Ramos (cell line): ENCODE measurements around the gene LRRC23.

Source experiments
- in situ Hi-C: fragments of 300-500 bp; cut with MboI; formaldehyde crosslinking; loops from one replicate; pipeline ENCODE4 v1.14.3; 2022; ENCODE audit warnings: low sequenced_read_pairs; ENCODE audit not compliant: unreplicated experiment

The LRRC23 gene

DNA sequence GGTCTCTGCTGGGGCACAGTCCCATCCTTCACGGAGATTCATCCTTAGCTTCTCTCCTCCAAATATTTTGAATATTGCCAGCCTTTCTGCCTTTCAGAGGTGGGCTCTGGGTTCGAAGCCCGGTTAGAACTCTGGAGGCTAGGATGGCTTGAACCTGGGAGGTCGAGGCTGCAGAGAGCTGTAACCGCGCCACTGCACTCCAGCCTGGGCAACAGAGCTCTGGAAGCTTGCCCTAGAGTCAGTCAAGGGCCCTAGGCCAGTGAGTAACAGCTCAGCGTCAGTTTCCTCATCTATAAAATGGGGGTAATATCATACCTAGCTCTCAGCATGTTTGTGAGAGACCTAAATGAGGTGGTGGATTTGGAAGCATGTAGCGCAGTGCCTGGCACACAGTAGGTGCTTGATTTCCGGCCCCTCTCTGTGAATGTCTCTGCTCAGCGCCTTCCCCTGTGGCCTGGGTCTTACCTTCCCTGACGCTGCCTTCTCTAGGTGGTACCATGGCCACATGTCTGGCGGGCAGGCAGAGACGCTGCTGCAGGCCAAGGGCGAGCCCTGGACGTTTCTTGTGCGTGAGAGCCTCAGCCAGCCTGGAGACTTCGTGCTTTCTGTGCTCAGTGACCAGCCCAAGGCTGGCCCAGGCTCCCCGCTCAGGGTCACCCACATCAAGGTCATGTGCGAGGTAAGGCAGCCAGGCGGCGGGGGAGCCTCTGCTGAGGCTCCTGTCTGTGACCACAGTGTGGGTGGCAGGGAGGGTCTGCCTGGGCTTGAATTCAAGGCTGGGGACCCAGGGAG lies 49.9 kb downstream of the LRRC23 start:
- in situ Hi-C loops: no loop called here

DNA sequence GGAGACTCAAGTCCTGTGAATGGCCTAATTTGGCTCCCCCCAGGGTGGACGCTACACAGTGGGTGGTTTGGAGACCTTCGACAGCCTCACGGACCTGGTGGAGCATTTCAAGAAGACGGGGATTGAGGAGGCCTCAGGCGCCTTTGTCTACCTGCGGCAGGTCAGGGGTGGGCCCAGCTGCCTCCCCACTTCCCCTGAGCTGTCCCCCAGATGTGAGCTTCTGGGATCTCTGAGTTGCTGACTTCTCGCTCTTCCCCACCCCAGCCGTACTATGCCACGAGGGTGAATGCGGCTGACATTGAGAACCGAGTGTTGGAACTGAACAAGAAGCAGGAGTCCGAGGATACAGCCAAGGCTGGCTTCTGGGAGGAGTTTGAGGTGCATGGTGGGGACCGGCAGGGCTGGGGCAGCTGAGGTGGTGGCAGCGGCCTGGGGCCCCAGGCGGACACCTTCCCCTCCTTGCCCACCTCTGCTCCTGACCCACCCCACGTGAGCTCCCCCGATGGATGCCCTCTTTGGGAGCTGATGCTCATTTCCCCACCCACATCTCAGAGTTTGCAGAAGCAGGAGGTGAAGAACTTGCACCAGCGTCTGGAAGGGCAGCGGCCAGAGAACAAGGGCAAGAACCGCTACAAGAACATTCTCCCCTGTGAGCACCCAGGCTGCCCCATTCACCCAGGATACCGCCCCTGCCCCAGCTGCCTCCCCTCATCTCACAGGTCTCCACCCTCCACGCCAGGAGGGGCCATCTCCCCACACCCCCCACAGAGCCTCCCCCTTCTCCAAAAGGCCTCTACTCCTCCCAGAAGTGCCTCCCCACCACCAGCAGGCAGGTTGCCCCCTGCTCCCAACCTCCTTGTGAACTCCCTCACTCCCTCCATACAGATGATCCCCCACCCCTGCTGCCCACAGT lies 50.7 kb downstream of the LRRC23 start:
- in situ Hi-C loops: no loop called here

DNA sequence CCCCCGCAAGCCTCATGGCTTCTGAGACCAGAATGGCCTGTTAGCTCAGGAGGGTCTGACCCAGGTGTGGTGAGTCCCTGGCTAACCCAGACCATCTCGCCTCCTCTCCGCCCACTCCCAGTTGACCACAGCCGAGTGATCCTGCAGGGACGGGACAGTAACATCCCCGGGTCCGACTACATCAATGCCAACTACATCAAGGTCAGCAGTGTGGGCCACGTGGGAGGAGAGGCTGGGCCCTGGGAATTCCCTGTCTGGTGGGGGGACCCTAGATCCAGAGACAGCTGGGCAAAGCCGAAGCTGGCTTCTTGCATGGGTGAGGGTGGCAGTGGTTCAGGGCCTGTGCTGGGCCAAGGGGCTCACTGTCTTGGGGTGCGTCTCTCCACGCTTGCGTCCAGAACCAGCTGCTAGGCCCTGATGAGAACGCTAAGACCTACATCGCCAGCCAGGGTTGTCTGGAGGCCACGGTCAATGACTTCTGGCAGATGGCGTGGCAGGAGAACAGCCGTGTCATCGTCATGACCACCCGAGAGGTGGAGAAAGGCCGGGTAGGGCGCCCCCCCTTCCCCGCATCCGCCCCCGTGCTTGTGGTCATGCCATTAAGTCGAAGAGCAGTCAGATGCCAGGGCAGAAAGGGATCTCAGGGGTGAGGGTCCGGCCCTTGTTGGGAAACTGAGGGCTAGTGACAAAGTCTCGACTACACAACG lies 51.6 kb downstream of the LRRC23 start:
- in situ Hi-C loops: no loop called here

DNA sequence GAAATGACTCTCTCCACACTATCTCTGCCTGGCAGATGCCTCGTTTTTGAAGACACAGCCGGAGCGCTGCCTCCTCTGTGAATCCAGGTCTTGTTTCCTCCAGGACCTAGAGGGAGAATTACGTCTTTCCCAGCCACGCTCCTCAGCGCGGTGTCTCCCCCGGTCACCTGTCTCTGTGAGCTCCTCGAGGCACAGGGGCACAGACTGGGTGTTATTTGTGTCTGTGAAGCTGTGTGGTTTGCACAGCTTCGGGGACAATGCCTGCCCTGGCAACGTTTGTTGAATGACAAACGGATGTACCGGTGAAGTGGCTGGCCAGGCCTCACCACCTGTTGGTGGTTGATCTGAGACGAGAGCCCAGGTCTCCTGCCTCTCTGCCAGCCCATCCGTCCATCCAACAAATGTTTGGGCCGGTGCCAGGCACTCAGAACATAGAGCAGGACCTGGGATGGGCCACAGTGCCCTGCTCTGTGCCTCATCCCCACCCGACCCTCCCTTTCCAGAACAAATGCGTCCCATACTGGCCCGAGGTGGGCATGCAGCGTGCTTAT lies 52.6 kb downstream of the LRRC23 start:
- in situ Hi-C loops: no loop called here

DNA sequence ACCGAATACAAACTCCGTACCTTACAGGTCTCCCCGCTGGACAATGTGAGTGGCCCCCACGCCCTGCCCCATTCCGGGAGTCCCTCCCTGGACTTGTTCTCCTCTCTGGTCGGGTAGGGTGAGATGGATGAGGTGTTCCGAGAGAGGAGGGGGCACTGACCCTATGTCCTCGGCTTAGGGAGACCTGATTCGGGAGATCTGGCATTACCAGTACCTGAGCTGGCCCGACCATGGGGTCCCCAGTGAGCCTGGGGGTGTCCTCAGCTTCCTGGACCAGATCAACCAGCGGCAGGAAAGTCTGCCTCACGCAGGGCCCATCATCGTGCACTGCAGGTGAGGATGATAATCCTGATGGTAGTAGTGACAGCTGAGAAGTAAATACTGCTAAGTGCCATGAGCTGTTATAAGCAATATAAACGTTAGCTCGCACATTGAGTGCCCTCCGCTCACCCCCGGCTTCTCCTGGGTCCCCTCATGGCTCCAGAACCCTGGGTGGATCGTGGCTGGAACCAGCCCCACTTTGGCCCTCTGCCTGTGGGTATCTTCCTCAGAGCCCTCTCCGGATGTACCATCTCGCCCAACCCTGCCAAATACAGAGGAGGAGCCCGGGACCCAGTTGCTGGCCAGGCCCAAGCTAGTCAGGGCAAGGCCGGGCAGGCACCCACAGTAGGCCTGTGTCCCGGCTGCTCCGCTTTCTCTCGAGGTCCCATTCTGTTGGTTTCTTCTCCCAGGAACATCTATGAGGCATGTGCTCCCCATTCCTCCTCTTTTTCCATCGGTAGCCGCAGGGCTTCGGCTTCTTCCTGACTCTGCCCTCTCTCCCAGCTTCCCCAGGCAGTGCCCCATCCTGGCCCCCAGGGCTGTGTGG lies 53.4 kb downstream of the LRRC23 start:
- in situ Hi-C loops: no loop called here

DNA sequence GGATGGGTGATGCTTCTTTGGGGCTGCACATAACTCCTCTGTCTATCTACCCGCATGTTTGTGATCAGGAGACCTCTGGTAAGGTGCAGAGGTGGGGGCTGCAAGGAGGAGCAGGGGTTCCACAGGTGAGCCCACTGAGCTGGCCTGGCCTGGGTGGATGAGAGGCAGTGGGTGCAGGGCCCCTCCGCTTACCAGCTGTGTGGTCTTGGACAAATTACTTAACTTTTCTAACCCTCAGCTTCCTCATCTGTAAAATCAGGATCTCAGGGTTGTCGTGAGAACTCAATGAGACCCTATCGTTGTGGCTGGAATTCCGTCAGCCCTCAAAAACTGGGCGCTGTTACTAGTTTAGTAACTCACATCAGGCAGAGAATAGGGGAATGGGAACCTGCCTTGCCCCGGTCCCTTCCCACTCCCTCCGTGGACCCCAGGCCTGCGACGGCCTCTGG lies 54.0 kb downstream of the LRRC23 start:
- in situ Hi-C loops: no loop called here

DNA sequence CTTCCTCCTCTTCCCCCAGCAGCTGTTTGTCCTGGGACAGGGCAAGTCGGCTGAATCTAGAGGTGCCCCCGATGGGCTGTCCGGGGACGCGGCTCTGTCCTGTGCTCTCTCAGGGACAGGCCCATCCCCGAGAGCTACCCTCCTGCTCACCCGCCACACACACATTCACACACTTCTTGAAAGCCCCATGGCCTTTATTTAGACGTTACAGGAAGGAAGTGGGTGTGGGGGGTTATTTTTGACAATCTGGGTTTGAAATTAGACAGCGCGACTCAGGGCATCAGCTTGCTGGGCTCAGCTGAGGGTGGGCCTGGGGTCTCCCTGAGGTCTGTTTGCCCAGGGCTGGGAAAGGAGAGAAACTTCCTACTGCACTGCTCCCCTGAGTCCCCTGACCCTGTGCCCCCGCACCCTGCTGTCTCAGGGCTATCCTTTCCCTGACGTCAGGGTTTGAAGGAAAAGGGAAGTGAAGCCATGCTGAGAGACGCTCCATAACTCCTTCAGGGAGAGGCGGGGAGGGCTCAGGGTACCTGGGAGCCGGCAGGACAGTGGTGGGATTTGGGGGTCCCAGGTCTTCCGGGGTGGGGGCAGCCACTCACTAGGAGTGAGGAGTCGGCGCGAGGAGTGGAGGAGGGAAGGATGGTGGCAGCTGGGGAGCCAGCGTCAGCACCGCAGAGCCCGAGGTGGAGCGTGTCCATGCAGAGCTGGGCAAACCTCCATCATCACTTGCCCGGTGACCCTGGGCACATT lies 54.6 kb downstream of the LRRC23 start:
- in situ Hi-C loops: no loop called here

DNA sequence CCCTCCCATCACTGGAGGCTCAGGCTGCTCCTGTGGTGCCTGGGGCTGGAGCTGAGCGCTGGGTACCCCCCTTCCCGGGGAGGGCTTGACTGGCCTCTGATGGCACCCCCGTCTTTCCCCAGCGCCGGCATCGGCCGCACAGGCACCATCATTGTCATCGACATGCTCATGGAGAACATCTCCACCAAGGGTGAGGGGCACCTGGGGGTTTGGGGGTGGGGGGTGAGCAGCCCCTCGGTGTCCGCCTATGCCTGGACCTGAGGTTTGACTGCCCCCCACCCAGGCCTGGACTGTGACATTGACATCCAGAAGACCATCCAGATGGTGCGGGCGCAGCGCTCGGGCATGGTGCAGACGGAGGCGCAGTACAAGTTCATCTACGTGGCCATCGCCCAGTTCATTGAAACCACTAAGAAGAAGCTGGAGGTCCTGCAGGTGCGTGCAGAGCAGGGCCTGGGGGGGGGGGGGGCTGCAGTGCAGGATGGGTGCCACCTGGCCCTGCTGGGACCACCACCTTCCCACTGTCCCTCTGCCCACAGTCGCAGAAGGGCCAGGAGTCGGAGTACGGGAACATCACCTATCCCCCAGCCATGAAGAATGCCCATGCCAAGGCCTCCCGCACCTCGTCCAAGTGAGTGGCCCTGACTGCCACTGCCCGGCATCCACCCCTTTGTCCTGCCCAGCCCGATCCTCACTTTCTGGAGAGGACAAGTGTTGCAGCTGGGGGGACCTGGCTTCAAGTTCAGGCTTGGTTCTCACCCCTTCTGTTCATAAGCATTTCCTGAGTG lies 55.4 kb downstream of the LRRC23 start:
- in situ Hi-C loops: no loop called here

DNA sequence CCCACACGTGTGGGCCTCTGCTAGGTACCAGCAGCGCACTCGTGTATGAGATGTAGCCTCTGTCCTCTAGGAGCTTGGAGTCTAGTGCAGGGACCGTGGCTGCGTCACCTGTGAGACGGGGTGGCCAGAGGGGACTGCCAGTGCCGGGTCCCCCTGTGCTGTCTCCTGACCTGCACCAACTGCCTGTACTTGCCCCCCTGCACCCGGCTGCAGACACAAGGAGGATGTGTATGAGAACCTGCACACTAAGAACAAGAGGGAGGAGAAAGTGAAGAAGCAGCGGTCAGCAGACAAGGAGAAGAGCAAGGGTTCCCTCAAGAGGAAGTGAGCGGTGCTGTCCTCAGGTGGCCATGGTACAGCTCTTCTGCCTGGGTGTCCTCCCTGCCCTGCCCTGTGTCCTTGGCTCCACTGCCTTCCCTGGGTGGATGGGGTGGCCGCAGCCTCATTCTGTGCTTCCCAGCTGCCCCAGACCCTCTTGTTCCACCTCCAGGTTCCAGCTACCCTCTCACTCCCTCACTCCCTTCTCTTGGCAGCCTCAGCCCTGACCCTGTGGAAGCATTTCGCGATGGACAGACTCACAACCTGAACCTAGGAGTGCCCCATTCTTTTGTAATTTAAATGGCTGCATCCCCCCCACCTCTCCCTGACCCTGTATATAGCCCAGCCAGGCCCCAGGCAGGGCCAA lies 56.1 kb downstream of the LRRC23 start:
- in situ Hi-C loops: no loop called here

DNA sequence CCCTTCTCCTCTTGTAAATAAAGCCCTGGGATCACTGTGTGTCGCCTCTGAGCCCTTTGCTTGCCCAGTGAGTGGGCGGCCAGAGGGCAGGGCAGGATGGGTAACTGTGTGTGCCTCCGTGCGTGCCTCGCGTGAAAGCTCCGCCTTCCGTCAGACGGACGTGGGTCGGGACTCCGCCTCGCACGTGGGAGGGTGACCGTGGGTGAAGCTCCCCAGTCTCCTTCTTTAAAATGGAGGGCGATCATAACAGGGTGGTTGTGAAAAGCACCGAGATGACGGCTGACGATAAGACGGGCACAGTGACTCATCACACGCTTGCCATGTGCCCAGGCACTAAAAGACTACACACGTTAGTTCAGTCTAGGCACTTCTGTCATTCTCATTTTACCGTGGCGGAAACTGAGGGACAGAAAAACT lies 56.7 kb downstream of the LRRC23 start:
- in situ Hi-C loops: no loop called here

DNA sequence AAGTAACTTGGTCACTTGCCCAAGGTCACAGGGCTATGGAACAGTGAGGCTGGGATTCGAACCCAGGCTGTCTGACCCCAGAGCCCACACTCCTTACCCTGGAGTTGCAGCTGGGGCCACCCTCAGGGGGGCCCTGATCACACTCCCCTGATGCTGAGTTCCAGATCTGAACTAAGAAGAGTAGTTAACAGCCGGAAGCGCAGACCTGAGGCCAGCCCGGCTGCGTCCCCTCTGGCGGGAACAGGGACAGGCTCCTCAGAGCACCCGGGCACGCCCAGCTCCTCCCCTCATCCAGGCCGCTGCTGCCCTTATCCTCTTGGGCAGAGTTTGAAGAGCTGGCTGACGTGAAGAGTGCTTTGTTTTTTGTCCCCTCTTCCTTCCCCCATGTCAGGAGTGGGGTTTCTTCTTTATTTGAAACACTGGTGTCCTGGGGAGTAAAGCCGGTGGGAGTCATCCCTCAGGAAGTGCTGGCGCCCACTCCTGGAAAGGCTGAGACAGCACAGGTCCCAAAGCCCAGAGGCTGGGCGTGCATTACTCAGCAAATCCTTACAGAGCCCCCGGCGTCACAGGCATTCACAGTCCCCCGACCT lies 57.2 kb downstream of the LRRC23 start:
- in situ Hi-C loops: no loop called here

DNA sequence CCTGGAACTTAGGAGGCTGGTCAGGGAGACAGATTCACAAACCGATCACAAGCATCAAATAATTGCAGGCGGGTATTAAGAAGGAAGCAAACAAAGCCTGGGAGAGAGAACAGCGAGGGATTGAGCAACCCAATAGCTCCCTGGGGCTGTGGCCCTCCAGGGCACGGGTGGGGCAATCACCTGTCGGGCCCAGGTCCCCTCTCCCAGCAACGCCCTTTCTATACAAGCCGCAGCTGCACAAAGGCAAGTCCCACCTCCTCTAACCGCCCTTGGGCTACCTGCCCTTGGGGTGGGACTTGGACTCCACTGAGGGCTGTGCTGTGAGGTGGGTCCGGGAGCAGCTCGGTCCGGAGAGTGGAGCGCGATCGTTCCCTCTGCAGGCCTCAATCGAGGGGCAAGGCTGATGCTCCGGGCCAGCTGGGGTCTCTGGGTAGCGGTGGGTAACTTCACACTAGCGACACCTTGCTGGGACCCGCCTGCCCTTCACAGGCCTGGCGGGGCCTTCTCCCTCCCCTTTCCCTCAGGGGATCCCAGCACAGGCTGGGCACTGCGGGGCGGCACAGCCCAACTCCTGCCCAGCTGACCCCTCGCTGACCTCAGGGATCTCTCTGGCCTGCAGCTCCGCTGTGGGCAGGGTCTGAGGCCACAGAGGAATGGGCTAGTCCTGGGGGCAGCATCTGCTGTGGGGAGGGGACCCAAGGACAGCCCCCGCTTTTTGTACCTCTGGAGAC lies 57.8 kb downstream of the LRRC23 start:
- in situ Hi-C loops: no loop called here

DNA sequence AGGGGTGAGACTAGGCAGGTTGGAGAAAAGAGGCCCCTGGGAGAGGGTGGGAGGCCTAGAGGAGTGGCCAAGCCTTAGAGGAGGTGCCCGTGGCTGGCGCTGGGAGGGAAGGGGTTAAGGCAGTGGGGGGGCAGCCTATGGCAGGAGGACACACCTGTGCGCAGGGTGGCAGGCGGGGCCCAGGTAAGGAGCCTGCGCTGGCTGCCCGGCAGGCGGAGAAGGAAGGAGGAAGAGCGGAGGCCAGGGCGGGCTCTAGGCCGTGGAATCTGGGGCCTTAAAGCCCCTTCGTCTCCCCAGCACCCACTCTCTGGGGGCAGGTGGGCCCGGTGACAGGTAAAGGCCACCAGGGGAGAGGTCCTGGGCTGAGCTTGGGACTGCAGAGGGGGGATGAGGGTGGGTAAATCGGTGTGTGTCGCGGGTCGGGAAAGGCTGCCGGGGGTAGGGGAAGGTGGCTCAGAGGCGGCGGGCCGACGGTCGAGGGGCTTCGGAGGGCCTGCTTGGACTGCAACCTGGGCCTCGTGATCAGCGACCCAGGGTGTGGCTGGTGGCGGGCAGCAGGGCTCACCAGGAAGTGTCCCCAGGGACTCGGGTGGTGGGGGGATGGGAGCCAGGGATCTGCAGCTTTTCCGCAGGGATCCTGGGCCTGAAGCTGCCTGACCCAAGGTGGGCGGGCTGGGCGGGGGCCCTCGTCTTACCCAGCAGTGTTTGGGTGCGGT lies 58.6 kb downstream of the LRRC23 start:
- in situ Hi-C loops: no loop called here
